HEK293 (cell line): ENCODE data around the gene KLHL10.

Experiments
- CTCF ChIA-PET: fragments of 350-600 bp; formaldehyde crosslinking; extraction: SDS; loops from one replicate; lab custom pipeline; 2021; ENCODE audit warnings: antibody characterized with exemption; lab: Yijun Ruan, JAX
- POLR2A ChIA-PET: fragments of 300-600 bp; formaldehyde crosslinking; extraction: SDS; loops from one replicate; lab custom pipeline; 2020; ENCODE audit warnings: antibody characterized with exemption, inconsistent platforms; lab: Yijun Ruan, JAX
- H3K27ac ChIP-seq: fragments of 200-500 bp; sonication (Bioruptor generic); 2 replicates; pipeline ENCODE4 v1.5.1; 2014; ENCODE audit warnings: low read depth, low read length, control low read depth, inconsistent platforms; ENCODE audit errors: extremely low read depth
- H3K36me3 ChIP-seq, 2 experiments: fragments of 200-500 bp in 1 of 2; sonication (Bioruptor generic) in 1 of 2; 1 replicate in 1 of 2; 2 replicates in 1 of 2; pipeline ENCODE4 v1.5.1; 2014 to 2017; ENCODE audit warnings: inconsistent platforms in 2 of 2, low read length in 2 of 2; ENCODE audit not compliant: control insufficient read depth in 2 of 2, insufficient read depth in 1 of 2
- H3K4me1 ChIP-seq: fragments of 200-500 bp; sonication (Bioruptor generic); 2 replicates; pipeline ENCODE4 v1.5.1; 2014; ENCODE audit warnings: mild to moderate bottlenecking, low read length, inconsistent platforms; ENCODE audit not compliant: control insufficient read depth, insufficient read depth
- H3K4me3 ChIP-seq: 2 replicates; pipeline ENCODE4 v1.5.1; 2011; ENCODE audit warnings: low read depth, mild to moderate bottlenecking, control low read depth, low read length, moderate library complexity
- H3K9me3 ChIP-seq: fragments of 200-500 bp; sonication (Bioruptor generic); 2 replicates; pipeline ENCODE4 v1.5.1; 2014; ENCODE audit warnings: low read depth, low read length, inconsistent platforms; ENCODE audit not compliant: control insufficient read depth, insufficient read depth
- BCL11B ChIP-seq: fragments of 450-650 bp; formaldehyde crosslinking; IDR thresholded peaks from 2 replicates; pipeline ENCODE4 v1.5.1; 2016; ENCODE audit warnings: low read depth, missing biosample characterization, missing genetic modification characterization
- KLF10 ChIP-seq: fragments of 450-650 bp; IDR thresholded peaks from 2 replicates; pipeline ENCODE4 v1.5.1; 2018; ENCODE audit warnings: missing biosample characterization, mild to moderate bottlenecking, missing genetic modification characterization
- MYNN ChIP-seq: fragments of 450-650 bp; formaldehyde crosslinking; IDR thresholded peaks from 2 replicates; pipeline ENCODE4 v1.5.1; 2016; ENCODE audit warnings: missing biosample characterization, missing genetic modification characterization, borderline replicate concordance
- ZBTB1 ChIP-seq: fragments of 450-650 bp; formaldehyde crosslinking; IDR thresholded peaks from 2 replicates; pipeline ENCODE4 v1.5.1; 2016; ENCODE audit warnings: missing biosample characterization, missing genetic modification characterization
- ZBTB20 ChIP-seq: fragments of 450-650 bp; formaldehyde crosslinking; IDR thresholded peaks from 2 replicates; pipeline ENCODE4 v1.5.1; 2016; ENCODE audit warnings: missing biosample characterization, missing genetic modification characterization
- ZNF10 ChIP-seq: fragments of 450-650 bp; formaldehyde crosslinking; IDR thresholded peaks from 2 replicates; pipeline ENCODE4 v1.5.1; 2017; ENCODE audit warnings: missing biosample characterization, missing genetic modification characterization
- ZNF169 ChIP-seq: fragments of 450-650 bp; formaldehyde crosslinking; IDR thresholded peaks from 2 replicates; pipeline ENCODE4 v1.5.1; 2016; ENCODE audit warnings: missing biosample characterization, missing genetic modification characterization
- ZNF175 ChIP-seq: fragments of 450-650 bp; formaldehyde crosslinking; IDR thresholded peaks from 2 replicates; pipeline ENCODE4 v1.5.1; 2016; ENCODE audit warnings: missing biosample characterization, missing genetic modification characterization
- ZNF350 ChIP-seq: fragments of 450-650 bp; formaldehyde crosslinking; IDR thresholded peaks from 2 replicates; pipeline ENCODE4 v1.5.0; 2017; ENCODE audit warnings: missing biosample characterization, mild to moderate bottlenecking, missing genetic modification characterization
- ZNF366 ChIP-seq: fragments of 450-650 bp; formaldehyde crosslinking; conservative IDR thresholded peaks from 2 replicates; pipeline ENCODE4 v1.5.1; 2016; ENCODE audit warnings: missing biosample characterization, missing genetic modification characterization
- ZNF600 ChIP-seq: fragments of 450-650 bp; formaldehyde crosslinking; IDR thresholded peaks from 2 replicates; pipeline ENCODE4 v1.5.1; 2016; ENCODE audit warnings: missing biosample characterization, missing genetic modification characterization
- ZNF610 ChIP-seq: fragments of 450-650 bp; formaldehyde crosslinking; IDR thresholded peaks from 2 replicates; pipeline ENCODE4 v1.5.1; 2016; ENCODE audit warnings: missing biosample characterization, missing genetic modification characterization, borderline replicate concordance
- ZNF658 ChIP-seq: fragments of 450-650 bp; formaldehyde crosslinking; IDR thresholded peaks from 2 replicates; pipeline ENCODE4; 2016; ENCODE audit warnings: missing biosample characterization, missing genetic modification characterization
- TF ChIP-seq, protein P1 (sequence below): fragments of 450-650 bp; formaldehyde crosslinking; IDR thresholded peaks from 2 replicates; pipeline ENCODE4 v1.5.1; 2016; ENCODE audit warnings: missing biosample characterization, missing genetic modification characterization, borderline replicate concordance
- TF ChIP-seq, protein P2 (sequence below): fragments of 450-650 bp; formaldehyde crosslinking; optimal IDR thresholded peaks from 2 replicates; pipeline ENCODE3; 2016; ENCODE audit warnings: missing biosample characterization, mild to moderate bottlenecking, missing genetic modification characterization
- TF ChIP-seq, protein P3 (sequence below): fragments of 450-650 bp; formaldehyde crosslinking; IDR thresholded peaks from 2 replicates; pipeline ENCODE4 v1.5.1; 2016; ENCODE audit warnings: missing biosample characterization, missing genetic modification characterization, borderline replicate concordance
- TF ChIP-seq, protein P4 (sequence below): fragments of 450-650 bp; formaldehyde crosslinking; IDR thresholded peaks from 2 replicates; pipeline ENCODE4 v1.5.1; 2016; ENCODE audit warnings: missing biosample characterization, missing genetic modification characterization, low read depth
- TF ChIP-seq, protein P5 (sequence below): fragments of 450-650 bp; formaldehyde crosslinking; IDR thresholded peaks from 2 replicates; pipeline ENCODE4 v1.5.1; 2016; ENCODE audit warnings: missing biosample characterization, missing genetic modification characterization

The KLHL10 gene

DNA sequence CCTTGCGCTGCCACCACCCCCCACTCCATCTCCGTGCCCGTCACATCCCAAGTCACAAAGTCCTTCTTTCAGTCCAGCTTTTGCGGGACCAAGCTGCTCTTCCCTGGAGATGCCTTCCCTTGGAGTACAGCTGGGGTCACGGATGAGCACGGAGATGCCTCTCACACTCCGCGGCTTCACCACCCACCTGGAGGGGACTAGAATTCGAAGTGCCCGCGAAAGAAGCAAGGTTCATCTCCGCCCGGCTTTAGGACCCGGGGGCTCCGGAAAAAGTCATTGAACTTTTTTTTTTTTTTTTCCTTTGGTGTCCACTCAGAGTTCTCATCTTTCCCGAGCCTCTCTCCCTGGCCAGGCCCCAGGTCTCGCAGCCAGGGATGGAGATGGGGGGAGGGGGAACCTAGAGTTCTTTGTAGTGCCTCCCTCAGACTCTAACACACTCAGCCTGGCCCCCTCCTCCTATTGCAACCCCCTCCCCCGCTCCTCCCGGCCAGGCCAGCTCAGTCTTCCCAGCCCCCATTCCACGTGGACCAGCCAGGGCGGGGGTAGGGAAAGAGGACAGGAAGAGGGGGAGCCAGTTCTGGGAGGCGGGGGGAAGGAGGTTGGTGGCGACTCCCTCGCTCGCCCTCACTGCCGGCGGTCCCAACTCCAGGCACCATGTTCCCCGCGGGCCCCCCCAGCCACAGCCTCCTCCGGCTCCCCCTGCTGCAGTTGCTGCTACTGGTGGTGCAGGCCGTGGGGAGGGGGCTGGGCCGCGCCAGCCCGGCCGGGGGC, 25.1 kb upstream of the KLHL10 start, which contains the start of gene FKBP10 (continued):
- TF ChIP-seq ZNF169 (no peak), MYNN (no peak), BCL11B (tag by site-specific recombination) (peak; percentile 92; the same call in 1 of the 2 replicates), ZNF10 (tag by site-specific recombination) (0 out of 2 replicates have a peak, but pooled peaks have one; percentile 9), ZNF658 (tag by site-specific recombination) (no peak), ZNF600 (tag by site-specific recombination) (peak; percentile 70; the same call in 1 of the 2 replicates), ZNF610 (tag by site-specific recombination) (peak; percentile 59; the same call in 1 of the 2 replicates), ZNF366 (tag by site-specific recombination) (peak; percentile 81), ZNF350 (tag by site-specific recombination) (no peak), ZBTB1 (tag by site-specific recombination) (no peak), KLF10 (tag by site-specific recombination) (peak; percentile 26; the same call in 1 of the 2 replicates), ZNF175 (tag by site-specific recombination) (no peak)
- TF ChIP-seq, protein P1, sequence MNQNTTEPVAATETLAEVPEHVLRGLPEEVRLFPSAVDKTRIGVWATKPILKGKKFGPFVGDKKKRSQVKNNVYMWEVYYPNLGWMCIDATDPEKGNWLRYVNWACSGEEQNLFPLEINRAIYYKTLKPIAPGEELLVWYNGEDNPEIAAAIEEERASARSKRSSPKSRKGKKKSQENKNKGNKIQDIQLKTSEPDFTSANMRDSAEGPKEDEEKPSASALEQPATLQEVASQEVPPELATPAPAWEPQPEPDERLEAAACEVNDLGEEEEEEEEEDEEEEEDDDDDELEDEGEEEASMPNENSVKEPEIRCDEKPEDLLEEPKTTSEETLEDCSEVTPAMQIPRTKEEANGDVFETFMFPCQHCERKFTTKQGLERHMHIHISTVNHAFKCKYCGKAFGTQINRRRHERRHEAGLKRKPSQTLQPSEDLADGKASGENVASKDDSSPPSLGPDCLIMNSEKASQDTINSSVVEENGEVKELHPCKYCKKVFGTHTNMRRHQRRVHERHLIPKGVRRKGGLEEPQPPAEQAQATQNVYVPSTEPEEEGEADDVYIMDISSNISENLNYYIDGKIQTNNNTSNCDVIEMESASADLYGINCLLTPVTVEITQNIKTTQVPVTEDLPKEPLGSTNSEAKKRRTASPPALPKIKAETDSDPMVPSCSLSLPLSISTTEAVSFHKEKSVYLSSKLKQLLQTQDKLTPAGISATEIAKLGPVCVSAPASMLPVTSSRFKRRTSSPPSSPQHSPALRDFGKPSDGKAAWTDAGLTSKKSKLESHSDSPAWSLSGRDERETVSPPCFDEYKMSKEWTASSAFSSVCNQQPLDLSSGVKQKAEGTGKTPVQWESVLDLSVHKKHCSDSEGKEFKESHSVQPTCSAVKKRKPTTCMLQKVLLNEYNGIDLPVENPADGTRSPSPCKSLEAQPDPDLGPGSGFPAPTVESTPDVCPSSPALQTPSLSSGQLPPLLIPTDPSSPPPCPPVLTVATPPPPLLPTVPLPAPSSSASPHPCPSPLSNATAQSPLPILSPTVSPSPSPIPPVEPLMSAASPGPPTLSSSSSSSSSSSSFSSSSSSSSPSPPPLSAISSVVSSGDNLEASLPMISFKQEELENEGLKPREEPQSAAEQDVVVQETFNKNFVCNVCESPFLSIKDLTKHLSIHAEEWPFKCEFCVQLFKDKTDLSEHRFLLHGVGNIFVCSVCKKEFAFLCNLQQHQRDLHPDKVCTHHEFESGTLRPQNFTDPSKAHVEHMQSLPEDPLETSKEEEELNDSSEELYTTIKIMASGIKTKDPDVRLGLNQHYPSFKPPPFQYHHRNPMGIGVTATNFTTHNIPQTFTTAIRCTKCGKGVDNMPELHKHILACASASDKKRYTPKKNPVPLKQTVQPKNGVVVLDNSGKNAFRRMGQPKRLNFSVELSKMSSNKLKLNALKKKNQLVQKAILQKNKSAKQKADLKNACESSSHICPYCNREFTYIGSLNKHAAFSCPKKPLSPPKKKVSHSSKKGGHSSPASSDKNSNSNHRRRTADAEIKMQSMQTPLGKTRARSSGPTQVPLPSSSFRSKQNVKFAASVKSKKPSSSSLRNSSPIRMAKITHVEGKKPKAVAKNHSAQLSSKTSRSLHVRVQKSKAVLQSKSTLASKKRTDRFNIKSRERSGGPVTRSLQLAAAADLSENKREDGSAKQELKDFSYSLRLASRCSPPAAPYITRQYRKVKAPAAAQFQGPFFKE (tag by site-specific recombination) = no peak
- TF ChIP-seq, protein P2, sequence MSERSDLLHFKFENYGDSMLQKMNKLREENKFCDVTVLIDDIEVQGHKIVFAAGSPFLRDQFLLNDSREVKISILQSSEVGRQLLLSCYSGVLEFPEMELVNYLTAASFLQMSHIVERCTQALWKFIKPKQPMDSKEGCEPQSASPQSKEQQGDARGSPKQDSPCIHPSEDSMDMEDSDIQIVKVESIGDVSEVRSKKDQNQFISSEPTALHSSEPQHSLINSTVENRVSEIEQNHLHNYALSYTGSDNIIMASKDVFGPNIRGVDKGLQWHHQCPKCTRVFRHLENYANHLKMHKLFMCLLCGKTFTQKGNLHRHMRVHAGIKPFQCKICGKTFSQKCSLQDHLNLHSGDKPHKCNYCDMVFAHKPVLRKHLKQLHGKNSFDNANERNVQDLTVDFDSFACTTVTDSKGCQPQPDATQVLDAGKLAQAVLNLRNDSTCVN = peak; percentile 2

DNA sequence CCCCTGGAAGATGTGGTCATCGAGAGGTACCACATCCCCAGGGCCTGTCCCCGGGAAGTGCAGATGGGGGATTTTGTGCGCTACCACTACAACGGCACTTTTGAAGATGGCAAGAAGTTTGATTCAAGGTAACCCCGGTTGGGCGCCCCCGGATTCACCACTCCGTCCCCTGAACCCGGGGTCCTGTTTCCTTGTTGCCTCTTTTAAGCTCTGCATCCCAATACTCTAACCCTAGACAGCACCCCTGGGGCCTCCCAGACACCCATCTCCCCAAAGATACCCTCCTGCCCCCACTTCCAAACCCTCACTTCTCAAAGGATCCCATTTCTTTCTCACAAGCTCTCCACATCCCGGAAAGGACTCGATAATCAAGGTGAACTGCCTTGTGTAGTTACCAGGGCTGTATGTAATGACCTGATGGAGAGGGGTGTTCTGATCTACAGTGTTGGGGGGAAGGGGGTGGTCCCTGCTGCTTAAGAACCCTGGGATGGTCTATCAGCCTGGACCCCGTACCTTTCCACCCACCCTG, 24.4 kb upstream of the KLHL10 start:
- peaks cover 3 to 38% of the 10 kb centered on the region in 2 experiments; a peak in 2 of 3 replicates for H3K36me3 ChIP-seq
- H3K4me3 ChIP-seq = peak overlapping the region; percentile 73
- POLR2A ChIA-PET = interaction anchor here (0.9 to 3.5 kb wide), 10 partner anchors 10 to 204 kb away, joined by 3 to 37 read pairs (median 16); partner anchors contain the start of genes DNAJC7, EIF1, JUP and KLHL11
- CTCF ChIA-PET = interaction anchor here (0.5 to 4.6 kb wide), 3 partner anchors 12 to 1562 kb away, joined by 3 to 45 read pairs (median 3); no protein-coding TSS in a partner anchor
- no peaks in the 10 kb centered on the region for H3K9me3 ChIP-seq
- peak overlapping the region; percentile 89 for H3K27ac ChIP-seq
- 0 out of 2 replicates have a peak, but pooled peaks cover 8% of the 10 kb centered on the region for H3K4me1 ChIP-seq
- TF ChIP-seq, protein P3, sequence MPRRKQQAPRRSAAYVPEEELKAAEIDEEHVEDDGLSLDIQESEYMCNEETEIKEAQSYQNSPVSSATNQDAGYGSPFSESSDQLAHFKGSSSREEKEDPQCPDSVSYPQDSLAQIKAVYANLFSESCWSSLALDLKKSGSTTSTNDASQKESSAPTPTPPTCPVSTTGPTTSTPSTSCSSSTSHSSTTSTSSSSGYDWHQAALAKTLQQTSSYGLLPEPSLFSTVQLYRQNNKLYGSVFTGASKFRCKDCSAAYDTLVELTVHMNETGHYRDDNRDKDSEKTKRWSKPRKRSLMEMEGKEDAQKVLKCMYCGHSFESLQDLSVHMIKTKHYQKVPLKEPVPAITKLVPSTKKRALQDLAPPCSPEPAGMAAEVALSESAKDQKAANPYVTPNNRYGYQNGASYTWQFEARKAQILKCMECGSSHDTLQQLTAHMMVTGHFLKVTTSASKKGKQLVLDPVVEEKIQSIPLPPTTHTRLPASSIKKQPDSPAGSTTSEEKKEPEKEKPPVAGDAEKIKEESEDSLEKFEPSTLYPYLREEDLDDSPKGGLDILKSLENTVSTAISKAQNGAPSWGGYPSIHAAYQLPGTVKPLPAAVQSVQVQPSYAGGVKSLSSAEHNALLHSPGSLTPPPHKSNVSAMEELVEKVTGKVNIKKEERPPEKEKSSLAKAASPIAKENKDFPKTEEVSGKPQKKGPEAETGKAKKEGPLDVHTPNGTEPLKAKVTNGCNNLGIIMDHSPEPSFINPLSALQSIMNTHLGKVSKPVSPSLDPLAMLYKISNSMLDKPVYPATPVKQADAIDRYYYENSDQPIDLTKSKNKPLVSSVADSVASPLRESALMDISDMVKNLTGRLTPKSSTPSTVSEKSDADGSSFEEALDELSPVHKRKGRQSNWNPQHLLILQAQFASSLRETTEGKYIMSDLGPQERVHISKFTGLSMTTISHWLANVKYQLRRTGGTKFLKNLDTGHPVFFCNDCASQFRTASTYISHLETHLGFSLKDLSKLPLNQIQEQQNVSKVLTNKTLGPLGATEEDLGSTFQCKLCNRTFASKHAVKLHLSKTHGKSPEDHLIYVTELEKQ (tag by site-specific recombination) = no peak
- TF ChIP-seq, protein P4, sequence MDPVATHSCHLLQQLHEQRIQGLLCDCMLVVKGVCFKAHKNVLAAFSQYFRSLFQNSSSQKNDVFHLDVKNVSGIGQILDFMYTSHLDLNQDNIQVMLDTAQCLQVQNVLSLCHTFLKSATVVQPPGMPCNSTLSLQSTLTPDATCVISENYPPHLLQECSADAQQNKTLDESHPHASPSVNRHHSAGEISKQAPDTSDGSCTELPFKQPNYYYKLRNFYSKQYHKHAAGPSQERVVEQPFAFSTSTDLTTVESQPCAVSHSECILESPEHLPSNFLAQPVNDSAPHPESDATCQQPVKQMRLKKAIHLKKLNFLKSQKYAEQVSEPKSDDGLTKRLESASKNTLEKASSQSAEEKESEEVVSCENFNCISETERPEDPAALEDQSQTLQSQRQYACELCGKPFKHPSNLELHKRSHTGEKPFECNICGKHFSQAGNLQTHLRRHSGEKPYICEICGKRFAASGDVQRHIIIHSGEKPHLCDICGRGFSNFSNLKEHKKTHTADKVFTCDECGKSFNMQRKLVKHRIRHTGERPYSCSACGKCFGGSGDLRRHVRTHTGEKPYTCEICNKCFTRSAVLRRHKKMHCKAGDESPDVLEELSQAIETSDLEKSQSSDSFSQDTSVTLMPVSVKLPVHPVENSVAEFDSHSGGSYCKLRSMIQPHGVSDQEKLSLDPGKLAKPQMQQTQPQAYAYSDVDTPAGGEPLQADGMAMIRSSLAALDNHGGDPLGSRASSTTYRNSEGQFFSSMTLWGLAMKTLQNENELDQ (tag by site-specific recombination) = no peak
- TF ChIP-seq, protein P5, sequence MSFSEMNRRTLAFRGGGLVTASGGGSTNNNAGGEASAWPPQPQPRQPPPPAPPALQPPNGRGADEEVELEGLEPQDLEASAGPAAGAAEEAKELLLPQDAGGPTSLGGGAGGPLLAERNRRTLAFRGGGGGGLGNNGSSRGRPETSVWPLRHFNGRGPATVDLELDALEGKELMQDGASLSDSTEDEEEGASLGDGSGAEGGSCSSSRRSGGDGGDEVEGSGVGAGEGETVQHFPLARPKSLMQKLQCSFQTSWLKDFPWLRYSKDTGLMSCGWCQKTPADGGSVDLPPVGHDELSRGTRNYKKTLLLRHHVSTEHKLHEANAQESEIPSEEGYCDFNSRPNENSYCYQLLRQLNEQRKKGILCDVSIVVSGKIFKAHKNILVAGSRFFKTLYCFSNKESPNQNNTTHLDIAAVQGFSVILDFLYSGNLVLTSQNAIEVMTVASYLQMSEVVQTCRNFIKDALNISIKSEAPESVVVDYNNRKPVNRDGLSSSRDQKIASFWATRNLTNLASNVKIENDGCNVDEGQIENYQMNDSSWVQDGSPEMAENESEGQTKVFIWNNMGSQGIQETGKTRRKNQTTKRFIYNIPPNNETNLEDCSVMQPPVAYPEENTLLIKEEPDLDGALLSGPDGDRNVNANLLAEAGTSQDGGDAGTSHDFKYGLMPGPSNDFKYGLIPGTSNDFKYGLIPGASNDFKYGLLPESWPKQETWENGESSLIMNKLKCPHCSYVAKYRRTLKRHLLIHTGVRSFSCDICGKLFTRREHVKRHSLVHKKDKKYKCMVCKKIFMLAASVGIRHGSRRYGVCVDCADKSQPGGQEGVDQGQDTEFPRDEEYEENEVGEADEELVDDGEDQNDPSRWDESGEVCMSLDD (tag by site-specific recombination) = 0 out of 2 replicates have a peak, but pooled peaks have one; percentile 65
- peak; percentile 60; the same call in 1 of the 2 replicates for TF ChIP-seq ZBTB20 (tag by site-specific recombination)
